GM18870 (cell line): Measurements from ENCODE around the gene OXNAD1.
A peak's percentile ranks its signal among the peaks of the same experiment; 100 is the strongest.

ENCODE experiments used
- ATAC-seq: cut with Tn5 transposase; IDR thresholded peaks from one replicate; pipeline ENCODE4 v1.9.1; 2021; ENCODE audit warnings: moderate library complexity; ENCODE audit not compliant: unreplicated experiment

Gene OXNAD1

DNA sequence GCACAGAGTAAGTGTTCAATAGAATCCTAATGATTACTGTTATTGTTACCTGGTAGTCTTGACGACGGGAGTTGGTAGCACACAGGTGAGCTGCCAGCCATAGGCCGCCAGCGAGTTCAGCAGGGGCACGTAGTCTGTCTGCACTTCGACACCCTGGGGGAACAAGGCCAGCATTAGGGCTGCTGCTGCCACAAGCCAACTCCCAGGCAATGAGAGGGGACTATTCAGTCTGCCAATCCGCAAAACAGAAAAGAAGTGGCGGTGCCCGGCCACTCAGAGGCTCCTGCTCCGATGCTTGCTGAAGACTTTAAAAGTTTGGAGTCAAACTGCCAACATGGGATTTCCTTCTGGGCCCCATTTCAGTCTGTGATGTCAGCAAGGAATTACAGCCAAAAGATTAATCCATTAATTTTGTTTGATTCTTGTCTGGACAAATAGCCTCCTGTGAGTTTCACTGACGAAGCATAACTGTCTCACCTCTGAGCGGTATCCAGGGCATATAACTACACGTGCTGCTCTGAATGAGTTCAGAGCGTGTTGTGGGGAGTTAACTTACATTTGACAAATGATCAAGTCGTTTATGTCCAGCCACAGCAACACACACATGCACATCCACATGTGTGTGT, 61.8 kb downstream of the OXNAD1 start:
- ATAC-seq: no peak

DNA sequence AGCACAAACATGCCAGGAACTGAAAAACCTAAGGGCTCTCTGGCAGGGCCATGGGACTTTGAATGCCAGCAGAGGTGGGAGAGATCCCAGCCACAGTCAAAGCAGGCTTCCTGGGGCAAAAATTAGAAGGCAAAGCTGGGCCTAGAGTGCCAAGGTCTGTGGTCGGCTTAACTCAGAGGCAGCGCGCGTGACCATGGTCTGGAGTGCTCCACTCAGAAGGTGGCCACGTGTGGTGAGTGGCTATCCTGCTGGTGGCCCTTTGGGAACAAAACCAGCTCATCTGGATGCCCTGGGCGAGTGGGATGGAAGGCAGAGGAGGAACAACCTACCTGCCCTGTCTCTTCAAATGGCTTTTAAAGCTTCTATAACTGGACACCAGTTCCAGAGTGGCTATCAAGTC, 63.1 kb downstream of the OXNAD1 start:
- ATAC-seq: no peak

DNA sequence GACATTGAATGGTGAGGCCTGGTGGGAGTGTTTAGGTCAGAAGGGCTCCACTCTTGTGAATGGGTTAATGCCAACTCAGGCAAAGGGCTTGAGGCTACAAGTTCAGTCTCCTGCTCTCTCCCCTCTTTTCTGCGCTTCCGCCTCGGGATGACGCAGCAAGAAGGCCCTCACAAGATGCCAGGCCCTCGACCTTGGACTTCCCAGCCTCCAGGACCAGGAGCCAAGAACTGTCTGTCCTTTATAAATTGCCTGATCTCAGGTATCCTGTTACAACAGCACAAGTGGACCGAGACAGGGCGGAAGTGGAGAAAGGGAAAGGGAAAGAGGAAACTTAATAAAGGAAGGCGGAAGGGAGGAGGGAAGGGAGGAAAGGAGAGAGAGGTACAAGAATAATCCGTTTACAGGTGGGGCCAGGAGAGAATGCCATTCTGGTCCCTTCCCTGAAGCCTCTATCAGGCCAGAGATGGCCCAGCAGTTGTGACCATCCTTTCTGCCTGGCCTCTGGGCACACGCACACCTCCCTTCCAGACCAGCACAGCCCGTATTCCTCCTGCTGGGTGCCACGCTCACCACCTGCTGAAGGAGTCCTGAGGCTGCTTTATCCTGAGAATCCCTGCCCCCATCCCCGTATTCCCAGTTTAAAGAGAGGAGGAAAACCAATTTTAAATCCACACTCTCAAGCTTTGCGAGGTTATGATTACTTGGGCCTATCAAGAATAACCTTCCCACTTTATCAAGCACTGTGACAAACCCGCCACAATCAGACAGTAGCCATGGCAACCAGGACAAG, 64.2 kb downstream of the OXNAD1 start:
- ATAC-seq: no peak

DNA sequence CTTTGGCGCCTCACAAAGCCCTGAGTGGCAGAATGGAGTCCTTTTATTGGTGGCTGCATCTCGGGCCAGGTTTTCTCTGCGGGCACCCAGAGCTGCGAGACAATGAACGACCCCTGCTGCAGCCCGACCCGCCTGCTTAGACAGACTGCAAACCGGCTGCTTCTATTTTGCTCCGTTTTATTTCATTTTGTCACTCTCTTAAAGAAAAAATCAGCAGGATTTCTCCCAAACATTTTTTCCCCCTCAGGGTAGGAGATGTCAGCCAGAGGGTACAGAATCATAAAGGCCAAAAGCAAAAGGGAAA, 64.8 kb downstream of the OXNAD1 start:
- ATAC-seq: no peak

DNA sequence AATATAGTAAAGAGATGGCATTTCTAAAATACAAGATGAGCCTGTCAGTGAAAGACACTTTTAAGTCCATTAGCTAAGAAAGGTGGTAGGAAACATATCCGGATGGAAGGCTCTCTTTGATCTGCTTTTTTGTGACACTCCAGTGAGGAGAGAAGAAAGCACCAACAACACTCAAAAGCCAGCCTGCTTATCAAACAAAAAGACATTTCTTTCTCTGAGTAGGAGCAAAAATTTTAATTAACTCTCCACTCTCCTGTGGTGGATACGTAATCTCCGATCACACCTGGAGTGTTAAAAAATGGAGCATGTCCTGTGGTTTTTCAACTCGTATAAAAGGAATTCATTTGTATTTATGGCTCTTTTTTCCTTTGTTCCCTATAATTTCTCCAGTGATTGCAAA, 65.3 kb downstream of the OXNAD1 start:
- ATAC-seq: no peak

DNA sequence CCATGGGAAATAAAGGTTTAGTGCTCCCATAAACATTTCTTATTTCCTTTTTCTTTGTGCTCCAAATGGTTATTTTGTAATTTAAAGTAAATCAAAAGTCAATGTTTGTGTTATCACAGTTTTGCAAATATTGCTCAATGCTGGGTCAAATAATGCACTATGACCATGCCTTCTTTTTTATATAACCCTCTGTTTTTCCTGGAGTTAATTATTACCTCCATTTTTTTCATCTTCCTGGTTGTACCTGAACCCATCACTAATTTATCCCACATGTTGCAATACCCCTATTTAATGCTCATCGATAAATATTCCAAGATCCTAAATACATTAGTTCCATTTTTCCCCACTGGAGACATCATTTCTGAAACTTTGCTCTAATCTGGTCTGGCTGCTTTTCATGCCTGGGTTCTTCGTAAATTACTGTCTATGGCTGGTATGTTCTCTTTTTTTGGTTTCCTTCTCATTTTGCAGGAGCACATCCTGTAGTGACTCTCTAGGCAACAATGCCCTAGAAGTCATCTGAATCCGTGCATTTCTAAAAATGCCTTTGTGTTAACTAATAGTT, 66.4 kb downstream of the OXNAD1 start:
- ATAC-seq: no peak

DNA sequence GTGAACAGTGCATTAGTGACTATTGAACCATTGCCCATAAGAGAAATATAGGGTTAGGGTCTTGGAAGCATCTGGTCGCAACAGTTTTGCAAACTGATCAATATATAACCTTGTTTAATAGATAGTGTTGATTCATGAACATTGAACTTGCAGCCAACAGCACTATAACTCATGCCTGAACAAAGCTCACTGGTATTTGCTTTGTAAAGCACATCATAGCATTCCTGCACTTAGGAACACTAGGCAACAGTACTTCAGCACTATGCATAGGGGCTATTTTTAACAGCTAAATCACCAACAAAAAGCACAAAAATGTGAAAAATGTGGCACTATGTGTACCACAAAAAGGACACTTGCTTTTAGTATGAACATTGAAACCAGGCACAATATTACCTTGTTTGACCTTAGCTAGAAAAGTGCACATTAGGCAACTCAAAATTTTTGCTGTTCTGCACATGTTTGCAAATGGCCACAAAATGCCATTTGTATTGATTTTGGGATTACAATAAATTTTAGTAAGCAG, 68.0 kb downstream of the OXNAD1 start:
- no peak for ATAC-seq

DNA sequence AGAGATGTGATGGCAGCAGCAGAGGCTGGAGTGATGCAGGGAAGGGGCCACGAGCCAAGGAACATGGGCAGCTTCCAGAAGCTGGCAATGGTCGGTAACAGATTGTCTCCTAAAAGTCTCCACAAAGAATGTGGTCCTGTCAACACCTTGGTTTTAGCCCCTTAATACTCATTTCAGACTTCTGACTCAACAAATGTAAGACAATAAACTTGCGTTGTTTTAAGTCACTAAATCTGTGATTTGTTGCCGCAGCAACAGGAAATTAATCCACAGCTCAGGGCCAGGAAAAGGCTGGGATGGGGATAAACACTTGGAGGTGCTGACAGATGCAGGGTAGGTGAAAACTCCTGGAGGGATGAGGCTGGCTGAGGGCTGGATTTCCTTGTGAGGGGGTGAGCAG, 69.9 kb downstream of the OXNAD1 start:
- ATAC-seq: no peak

DNA sequence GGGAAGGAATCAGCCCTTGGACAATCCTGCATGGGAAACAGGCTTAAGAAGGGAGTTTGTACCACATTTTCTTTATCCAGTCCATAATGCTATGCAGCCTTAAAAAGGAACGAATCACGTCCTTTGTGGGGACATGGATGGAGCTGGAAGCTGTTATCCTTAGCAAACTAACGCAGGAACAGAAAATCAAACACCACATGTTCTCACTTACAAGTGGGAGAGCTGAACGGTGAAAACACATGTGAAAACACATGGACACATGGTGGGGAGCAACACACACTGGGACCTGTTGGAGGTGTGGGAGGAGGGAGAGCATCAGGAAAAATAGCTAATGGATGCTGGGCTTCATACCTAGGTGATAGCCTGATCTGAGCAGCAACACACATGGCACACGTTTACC, 70.3 kb downstream of the OXNAD1 start:
- ATAC-seq: no peak

DNA sequence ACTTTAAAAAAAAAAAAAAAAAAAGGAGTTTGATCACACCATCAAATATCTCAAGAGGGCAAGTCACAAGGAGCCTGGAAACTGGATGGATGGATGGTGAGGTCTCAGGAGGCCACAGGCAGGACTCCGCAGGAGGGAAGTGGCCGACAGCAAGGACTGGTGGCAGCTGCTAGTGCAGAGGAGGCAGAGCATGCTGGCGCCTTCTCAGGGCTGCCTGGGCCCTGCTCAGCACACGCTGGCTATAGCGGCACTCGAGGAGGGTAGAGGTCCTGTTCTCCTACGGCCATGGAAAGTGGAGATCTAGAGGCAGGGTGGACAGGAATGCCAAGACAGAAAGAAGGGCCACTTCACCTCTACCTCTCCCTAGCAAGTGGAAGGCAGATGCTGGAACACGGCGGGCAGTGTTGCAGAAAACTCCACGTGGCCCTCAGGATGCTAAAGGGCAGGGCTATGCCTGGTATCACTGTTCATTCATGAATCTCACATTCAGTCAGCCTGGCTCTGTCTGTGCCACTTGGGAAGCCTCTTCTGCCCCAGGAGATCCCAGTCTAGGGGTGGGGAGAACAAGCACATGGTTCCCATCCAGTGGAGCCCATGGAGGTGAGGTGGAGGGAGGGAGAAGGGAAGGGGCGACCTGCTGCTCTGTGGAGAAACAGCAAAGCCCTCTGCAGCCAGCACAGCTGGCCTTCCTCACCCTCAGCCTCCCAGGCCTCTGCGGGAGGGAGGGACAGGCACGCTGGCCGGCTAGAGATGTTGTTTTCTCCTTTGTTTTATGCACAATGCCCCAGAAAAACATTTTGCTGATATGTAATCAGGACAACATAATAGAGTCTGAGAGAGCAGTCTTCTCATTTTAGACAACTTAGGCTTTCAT, 71.0 kb downstream of the OXNAD1 start:
- ATAC-seq: no peak

DNA sequence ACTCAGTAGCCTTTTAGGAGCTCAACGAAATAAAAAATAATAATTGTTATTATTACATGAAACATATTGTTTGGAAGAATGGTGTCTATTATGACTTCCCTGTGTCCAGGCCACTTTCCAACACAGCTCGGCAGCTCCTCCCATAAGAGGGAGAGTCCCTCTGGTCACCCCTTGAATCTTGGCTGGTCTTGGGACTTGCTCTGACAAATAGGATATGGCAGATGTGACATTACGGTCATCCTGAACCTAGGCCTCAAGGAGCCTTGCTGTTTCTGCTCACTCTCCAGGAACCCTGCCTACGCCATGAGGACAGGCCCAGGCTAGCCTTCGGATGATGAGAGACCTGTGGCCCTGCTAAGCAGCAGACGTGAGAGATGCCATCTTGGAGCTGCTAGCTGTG, 71.8 kb downstream of the OXNAD1 start:
- no peak for ATAC-seq

DNA sequence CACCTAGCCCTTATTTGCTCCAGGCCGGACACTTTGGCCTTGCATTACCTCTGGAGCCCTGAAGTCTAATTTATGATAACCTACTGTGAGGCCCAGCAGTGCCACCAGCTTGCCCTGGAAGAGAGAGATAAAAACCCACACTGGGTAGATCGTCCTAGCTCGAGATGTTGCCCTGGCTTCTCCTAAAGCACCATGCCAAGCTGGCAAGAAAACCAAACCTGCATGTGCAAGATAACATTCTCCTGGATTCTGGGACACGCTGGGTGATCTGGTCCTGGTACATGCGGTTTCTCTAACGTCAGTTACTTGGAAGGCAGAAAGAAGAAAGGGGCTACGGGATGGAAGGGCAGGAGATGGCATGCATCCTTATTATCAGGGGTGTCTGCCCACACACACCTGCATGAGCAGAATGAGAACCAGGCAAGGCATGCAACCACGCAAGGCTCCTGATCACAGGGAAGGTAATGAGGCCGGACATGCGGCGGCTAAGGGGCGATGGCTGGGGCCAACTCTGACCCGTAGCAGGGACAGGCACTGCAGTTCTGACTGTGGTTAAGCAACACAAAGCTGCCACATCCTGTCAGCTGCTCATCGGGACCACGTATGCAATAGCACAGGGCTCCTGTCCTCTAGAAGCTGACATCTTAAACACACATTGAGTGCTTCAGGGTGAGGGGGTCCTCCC, 73.0 kb downstream of the OXNAD1 start:
- peak; percentile 63 for ATAC-seq

DNA sequence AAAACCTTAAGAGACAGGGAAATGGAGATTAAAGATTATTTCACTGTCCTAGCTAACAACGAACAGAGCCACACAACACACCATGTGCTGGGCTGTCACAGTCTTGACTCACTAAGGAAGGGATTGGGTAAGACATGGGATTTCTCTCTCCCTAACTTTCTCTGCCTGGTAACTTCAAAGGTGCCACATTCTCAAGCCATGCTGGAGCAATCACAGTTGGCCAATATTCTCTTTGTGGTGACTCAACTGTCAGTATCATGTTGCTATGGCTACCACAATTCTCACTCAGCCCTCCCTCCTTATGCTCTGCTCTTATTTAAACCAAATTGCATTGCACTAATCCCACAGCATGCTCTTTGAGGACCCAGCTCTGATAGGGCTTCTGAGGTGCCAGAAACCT, 74.0 kb downstream of the OXNAD1 start:
- ATAC-seq: no peak

DNA sequence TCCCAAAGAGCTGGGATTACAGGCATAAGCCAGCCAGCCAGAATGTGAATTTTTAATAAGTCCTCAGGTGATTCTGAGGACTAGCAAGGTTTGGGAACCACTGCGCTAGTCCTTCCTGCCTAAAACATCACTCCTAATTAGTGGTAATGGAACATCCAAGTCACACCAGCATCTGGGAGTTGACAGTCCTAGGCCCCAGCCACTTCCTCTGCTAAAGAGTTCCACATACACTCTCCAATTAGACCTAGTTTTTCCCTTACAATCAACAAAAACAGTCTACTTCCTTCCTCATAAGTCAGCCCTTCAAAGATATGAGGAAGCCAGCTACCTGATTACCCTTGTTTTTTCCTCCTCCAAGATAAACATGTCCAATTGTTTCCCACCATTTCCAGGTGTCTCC, 78.1 kb downstream of the OXNAD1 start:
- ATAC-seq: no peak

DNA sequence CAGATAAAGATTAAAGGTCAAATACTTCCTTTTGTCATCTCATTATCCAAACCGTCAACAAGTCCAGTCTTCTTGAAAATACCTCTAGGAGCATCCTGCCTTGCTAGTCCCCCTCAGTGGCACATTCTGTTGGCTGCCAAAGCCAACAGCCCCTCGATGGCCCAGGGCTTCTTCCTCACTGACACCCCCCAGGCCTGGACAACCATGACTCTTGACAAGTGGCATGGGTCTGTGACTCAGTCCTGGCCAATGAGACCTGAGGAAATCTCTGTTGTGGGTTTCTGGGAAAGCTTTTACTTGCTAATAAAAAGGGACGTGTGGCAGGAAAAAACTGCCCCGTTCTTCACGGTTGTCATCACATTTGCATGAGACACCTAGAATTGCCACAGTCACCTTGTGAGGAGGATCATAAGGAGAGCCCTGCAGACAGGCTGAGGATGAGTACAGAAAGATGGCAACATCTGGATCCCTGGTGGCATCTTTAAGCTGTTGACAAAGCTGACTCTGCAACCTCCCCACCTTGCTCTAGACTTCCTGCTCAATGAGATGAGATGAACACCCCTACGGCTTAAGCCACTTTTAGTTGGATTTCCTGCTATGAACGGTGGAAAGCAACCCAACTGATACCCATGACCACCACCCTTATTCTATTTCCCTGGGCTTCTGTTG, 81.5 kb downstream of the OXNAD1 start:
- ATAC-seq: no peak

DNA sequence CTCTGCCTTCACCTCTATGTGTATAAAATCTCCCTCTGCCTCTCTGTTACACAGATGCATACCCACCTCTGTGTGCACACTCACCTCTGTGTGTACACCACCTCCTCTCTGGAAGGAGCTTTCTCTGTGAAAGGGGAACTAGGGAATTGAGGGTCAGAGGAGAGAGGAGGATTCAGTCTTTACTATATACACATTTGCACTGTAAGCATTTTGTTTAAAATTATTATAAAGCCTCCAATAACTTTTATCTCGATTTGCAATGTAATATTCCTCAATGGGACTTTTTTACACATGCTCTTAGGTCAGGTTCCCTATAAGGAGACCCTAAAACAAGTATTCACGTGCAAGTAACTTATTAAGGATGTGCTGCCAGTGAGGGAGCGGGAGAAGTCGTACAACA, 82.5 kb downstream of the OXNAD1 start:
- no peak for ATAC-seq

DNA sequence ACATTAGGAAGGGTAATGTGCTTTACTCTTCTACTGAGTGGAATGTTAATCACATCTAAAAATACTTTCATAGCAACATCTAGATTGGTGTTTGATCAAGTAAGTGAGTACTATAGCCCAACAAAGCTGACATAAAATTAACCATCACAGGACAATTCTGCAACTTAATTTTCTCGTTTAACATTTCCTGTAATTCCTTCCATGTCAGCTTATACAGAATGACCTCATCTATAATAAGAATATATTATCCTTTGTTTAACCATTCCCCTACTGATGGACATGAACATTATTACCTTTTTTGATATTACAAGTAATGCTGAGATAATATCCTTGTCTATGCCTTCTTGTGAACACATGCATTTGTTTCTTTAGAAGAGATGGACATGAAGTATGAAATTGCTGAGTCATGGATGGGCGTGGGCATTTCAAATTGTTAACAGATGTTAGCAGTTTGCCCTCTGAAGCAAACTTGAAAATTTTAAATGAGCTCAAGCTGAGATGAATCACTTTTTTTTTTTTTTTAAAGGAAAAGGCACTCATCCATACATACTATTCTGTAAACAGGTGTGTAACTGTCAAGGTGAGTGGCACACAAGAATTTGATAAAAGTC, 85.1 kb downstream of the OXNAD1 start:
- ATAC-seq: no peak

DNA sequence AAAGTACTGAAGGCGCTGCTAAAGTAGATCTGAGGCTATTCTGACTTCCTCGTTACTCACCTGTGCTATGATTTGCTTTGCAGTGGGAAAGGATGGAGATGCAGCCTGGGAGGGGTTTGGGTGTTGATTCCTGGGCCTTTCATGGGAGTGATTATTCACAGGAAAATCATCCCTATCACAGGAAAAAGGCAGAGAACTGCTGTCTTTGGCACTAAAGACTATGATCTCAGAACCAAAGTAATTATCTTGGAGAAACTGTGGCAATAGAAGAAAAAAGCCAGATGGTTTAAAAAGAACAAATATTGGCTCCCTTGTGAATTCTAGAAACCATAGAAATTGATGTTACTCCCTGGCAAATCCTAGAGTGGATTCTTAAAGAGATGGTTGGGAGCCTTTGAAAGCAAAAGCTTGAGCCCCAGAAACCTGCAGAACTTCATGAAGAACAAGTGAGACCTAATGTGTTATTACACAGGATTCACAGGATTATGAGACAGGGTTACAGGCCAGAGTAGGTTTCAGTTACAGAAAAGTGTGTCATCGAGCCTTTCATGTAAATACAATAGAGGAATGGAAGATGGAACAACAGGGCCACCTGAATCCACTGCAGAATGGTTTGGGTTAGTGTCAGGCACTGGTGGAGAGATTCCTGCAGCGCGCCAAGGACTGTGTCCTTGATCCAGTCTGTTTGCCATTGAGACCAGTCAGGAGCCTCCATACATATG, 85.7 kb downstream of the OXNAD1 start:
- ATAC-seq: no peak

DNA sequence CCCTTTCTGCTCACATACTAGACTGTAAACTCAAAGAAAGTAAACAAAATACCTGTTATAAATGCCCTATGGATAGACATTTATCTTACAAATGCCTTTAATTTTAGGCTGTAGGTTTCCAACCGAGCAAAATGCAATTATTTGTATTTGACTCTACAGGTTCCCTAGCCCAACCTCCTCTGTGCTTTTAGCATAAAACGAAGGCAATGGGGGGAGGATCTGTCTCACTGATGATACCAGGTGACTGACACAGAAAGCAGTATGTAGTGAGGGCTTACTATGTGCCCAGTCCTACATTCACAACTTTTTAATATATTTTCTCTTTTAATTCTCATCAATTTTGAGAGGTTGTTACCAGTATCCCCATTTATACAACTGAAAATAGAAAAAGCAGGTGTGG, 87.4 kb downstream of the OXNAD1 start:
- ATAC-seq: no peak
